ENCODE data around the gene KDM8.

GRCh38 chr16:27179500-27180072 lies 23.7 kb upstream of the KDM8 start:
- TF ChIP-seq ESRRG (CRISPR knock-in tag; IDR thresholded peaks at IDR 0.05) (no peak), PATZ1 (CRISPR knock-in tag; IDR thresholded peaks at IDR 0.05; ENCODE audit: borderline replicate concordance) (no peak), ZFP30 (CRISPR knock-in tag; IDR thresholded peaks at IDR 0.05) (no peak), PPARA (CRISPR knock-in tag; IDR thresholded peaks at IDR 0.05; ENCODE audit: borderline replicate concordance) (no peak), RARB (CRISPR knock-in tag; IDR thresholded peaks at IDR 0.05) (no peak), CSRNP3 (CRISPR knock-in tag; IDR thresholded peaks at IDR 0.05) (no peak)

Measured in SK-N-SH treated with all-trans-retinoic acid at 6 μM for 48 hours (cell line).